ENCODE results near the gene CTRL. TPM values are rescaled to one million over a fixed set of nuclear protein-coding genes. Genes with fewer than 3 reads are reported as not detected.

The CTRL gene
- total RNA-seq, 3 donors from 2014 or later: 0.61 to 2.3 (median 0.80) TPM

DNA sequence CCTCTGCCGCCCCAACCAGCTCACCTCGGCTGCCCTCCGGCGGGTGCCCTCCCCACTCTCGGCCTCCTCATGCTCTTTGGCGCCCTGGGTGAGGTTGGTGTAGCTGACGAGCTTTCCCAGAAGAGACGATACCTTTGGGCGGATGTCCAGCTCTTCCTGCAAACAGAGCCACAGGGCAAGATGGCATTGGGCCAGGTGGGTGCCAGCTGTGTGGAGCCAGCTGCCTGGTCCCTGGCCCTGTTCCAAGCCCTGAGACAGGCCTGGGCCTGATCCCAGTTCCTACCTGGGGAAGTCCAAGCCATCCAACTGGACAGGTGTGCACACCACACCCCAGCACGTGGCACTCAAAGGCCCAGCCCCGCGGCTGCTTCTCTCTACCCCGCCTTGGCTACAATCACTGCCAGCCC is 29.9 kb upstream of the CTRL start:
- DNase-seq: peak; percentile 89 to 94 (median 92)
- Histone ChIP-seq H3K4me3 (no peak overlapping the region), H3K4me1 (ENCODE audit: low read depth) (peaks cover 19% of the 10 kb centered on the region), H3K36me3 (ENCODE audit: low read depth) (no peaks in the 10 kb centered on the region), H3K9me3 (no peaks in the 10 kb centered on the region)
- TF ChIP-seq, protein P1, sequence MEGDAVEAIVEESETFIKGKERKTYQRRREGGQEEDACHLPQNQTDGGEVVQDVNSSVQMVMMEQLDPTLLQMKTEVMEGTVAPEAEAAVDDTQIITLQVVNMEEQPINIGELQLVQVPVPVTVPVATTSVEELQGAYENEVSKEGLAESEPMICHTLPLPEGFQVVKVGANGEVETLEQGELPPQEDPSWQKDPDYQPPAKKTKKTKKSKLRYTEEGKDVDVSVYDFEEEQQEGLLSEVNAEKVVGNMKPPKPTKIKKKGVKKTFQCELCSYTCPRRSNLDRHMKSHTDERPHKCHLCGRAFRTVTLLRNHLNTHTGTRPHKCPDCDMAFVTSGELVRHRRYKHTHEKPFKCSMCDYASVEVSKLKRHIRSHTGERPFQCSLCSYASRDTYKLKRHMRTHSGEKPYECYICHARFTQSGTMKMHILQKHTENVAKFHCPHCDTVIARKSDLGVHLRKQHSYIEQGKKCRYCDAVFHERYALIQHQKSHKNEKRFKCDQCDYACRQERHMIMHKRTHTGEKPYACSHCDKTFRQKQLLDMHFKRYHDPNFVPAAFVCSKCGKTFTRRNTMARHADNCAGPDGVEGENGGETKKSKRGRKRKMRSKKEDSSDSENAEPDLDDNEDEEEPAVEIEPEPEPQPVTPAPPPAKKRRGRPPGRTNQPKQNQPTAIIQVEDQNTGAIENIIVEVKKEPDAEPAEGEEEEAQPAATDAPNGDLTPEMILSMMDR (IDR thresholded peaks at IDR 0.05): no peak
- intact Hi-C loops (cut with DNase I, micrococcal nuclease): no loop called here
- ATAC-seq: peak; percentile 92

- H3K36me3 ChIP-seq (ENCODE audit: low read depth): no peaks in the 10 kb centered on the region
- TF ChIP-seq, protein P1 (IDR thresholded peaks at IDR 0.05): no peak
- intact Hi-C loops (cut with DNase I, micrococcal nuclease): no loop called here
- DNase-seq (peak in 2 of 3 donors; percentile 64 to 72), ATAC-seq (peak; percentile 62)
- H3K4me1 ChIP-seq (ENCODE audit: low read depth): peaks cover 13% of the 10 kb centered on the region
- H3K4me3 ChIP-seq: no peak overlapping the region
- no peaks in the 10 kb centered on the region for H3K9me3 ChIP-seq
Observed at GRCh38 chr16:67959536-67960329, 28.1 kb upstream of the CTRL start.

DNA sequence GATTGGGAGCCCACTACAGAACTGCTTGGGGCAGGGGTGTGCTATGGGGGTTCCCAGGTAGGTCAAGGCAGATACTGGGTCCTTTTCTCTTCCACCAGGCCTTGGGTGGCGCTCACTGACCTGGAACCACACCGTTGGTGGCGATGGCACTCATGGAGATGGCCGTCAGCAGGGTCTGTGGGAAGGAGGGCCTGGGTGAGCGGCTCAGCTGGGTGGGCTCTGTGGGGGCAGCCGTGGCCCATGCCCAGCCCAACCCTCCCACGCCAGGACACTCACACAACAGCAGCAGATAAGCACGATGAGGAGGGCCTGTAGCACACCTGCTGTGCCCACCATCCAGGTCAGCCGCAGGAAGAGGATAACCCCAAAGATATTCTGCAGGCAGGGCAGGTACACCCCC is 26.0 kb upstream of the CTRL start:
- TF ChIP-seq, protein P1 (IDR thresholded peaks at IDR 0.05): no peak
- no peak overlapping the region for H3K4me3 ChIP-seq
- DNase-seq (no peak), ATAC-seq (no peak)
- H3K36me3 ChIP-seq (ENCODE audit: low read depth): no peaks in the 10 kb centered on the region
- no peaks in the 10 kb centered on the region for H3K9me3 ChIP-seq
- intact Hi-C loops (cut with DNase I, micrococcal nuclease): no loop called here
- peaks cover 13% of the 10 kb centered on the region for H3K4me1 ChIP-seq (ENCODE audit: low read depth)

- Histone ChIP-seq H3K36me3 (ENCODE audit: low read depth) (no peaks in the 10 kb centered on the region), H3K9me3 (no peaks in the 10 kb centered on the region), H3K4me1 (ENCODE audit: low read depth) (peaks cover 5% of the 10 kb centered on the region), H3K4me3 (no peak overlapping the region)
- ATAC-seq: no peak
- DNase-seq: no peak
- TF ChIP-seq, protein P1 (IDR thresholded peaks at IDR 0.05): no peak
- intact Hi-C loops (cut with DNase I, micrococcal nuclease): no loop called here
Observed at GRCh38 chr16:67954421-67955196, 22.9 kb upstream of the CTRL start.

DNA sequence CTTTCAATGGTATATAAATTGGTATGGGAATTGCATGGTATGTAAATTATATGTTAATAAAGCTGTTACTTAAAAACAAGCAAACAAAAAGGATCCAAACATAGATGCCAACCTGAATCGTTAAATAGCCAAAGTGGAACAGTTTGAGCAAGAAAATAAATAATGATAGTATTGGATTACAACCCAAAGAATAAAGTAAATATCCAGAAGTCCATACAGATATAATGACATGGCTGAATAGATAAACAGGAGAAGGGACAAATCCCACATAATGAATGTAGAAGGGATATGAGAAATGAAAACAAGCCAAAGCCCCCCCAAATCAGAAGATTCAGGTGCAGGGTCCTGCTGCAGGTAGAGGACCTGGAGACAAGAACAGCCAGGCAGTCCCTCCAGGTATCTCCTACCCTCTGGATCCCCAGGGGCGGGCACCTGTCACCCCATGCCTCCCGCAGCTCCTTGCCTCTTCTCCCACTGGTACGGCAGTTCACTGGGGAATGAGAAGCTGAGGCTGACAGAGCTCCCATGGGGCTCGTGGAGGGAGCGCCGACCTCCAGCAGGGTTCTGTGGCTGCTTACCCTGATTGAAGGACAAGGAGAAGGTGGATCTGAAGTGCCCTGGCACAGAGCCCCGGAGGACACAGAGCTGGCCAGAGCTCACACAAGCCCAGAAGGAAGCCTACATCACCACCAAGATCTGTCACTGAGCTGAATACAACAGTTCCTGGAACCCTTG is 22.1 kb upstream of the CTRL start:
- no peaks in the 10 kb centered on the region for H3K9me3 ChIP-seq
- no peak overlapping the region for H3K4me3 ChIP-seq
- TF ChIP-seq, protein P1 (IDR thresholded peaks at IDR 0.05): no peak
- no peak for ATAC-seq
- no peaks in the 10 kb centered on the region for H3K4me1 ChIP-seq (ENCODE audit: low read depth)
- no peak for DNase-seq
- intact Hi-C loops (cut with DNase I, micrococcal nuclease): no loop called here
- H3K36me3 ChIP-seq (ENCODE audit: low read depth): no peaks in the 10 kb centered on the region

All from mucosa of descending colon (tissue), 3 donors.